K562 (cell line): Measurements from ENCODE around the gene GRIA4. TPM values are rescaled to one million over a fixed set of nuclear protein-coding genes. Genes with fewer than 3 reads are reported as not detected.

Experiments used
- ATAC-seq: fragments of 200-7000 bp; cut with Tn5 transposase; 3 replicates; pipeline ENCODE4 v1.9.1; 2020; ENCODE audit warnings: moderate library complexity
- BruUV-seq: library from RNA; stranded (reverse); fragments of 400-500 nt; replicated peaks from 2 replicates; lab custom pipeline; 2021; lab: Mats Ljungman, UMichigan
- CTCF ChIA-PET: fragments of 300-600 bp; formaldehyde crosslinking; extraction: SDS; loops from one replicate; lab custom pipeline; 2021; ENCODE audit warnings: low intra/inter-chr PET ratio; lab: Yijun Ruan, JAX
- POLR2A ChIA-PET: fragments of 300-600, 350-650 bp; sonication (Branson Sonifier 250); formaldehyde crosslinking; extraction: SDS; loops from one replicate; lab custom pipeline; 2021; ENCODE audit warnings: antibody characterized with exemption, inconsistent platforms; lab: Yijun Ruan, JAX
- DNase-seq, 4 experiments: peaks; one replicate each; pipeline versions ENCODE4 v3.0.0 to v3.0.0-alpha.2; 2011 to 2018; ENCODE audit warnings: low spot score in 3 of 4, mixed read lengths in 3 of 4; ENCODE audit errors: extremely low read depth in 1 of 4
- FAIRE-seq: peaks from 2 replicates; lab custom pipeline; 2011; peaks lifted over from hg19 to GRCh38; lab: Jason Lieb, UNC
- H2AFZ ChIP-seq: 2 replicates; pipeline ENCODE4 v1.6.0; 2011; ENCODE audit warnings: low read depth, low read length, control low read depth, inconsistent platforms
- H3K27ac ChIP-seq: fragments of 200-600 bp; 3 replicates; pipeline ENCODE4 v1.8.0; 2011; ENCODE audit warnings: low read depth, mild to moderate bottlenecking, control low read depth, inconsistent platforms, low read length, moderate library complexity, mixed read lengths; ENCODE audit errors: extremely low read depth
- H3K27me3 ChIP-seq, 2 experiments: fragments of 300-600 bp in 1 of 2; 2 replicates in 1 of 2; 3 replicates in 1 of 2; pipeline versions ENCODE4 v1.6.0 to v1.8.0; 2011; ENCODE audit warnings: inconsistent platforms in 2 of 2, low read length in 2 of 2, mild to moderate bottlenecking in 1 of 2, mixed read lengths in 1 of 2, moderate library complexity in 1 of 2; ENCODE audit not compliant: control insufficient read depth in 2 of 2, insufficient read depth in 2 of 2
- H3K36me3 ChIP-seq: fragments of 300-600 bp; 3 replicates; pipeline ENCODE4 v1.8.0; 2011; ENCODE audit warnings: mild to moderate bottlenecking, low read length, inconsistent platforms; ENCODE audit not compliant: control insufficient read depth, insufficient read depth
- H3K4me1 ChIP-seq, 2 experiments: fragments of 200-600 bp in 1 of 2; replicated peaks in 1 of 2; 2 replicates in 1 of 2; 3 replicates in 1 of 2; pipeline versions ENCODE4 v1.5.1 to v1.8.0; 2011; ENCODE audit warnings: inconsistent platforms in 2 of 2, low read length in 2 of 2, mild to moderate bottlenecking in 1 of 2, mixed read lengths in 1 of 2, moderate library complexity in 1 of 2; ENCODE audit not compliant: control insufficient read depth in 2 of 2, insufficient read depth in 2 of 2
- H3K4me2 ChIP-seq: 2 replicates; pipeline ENCODE4 v1.6.1; 2011; ENCODE audit warnings: low read length, control low read depth, inconsistent platforms, mixed read lengths; ENCODE audit not compliant: insufficient read depth
- H3K4me3 ChIP-seq: fragments of 200-600 bp; sonication (generic), shearing (Covaris generic); 2 replicates; pipeline ENCODE4 v1.5.1; 2016; ENCODE audit warnings: control low read depth, inconsistent platforms
- H3K79me2 ChIP-seq: fragments of 200-600 bp; 3 replicates; pipeline ENCODE4 v1.8.0; 2011; ENCODE audit warnings: low read length, inconsistent platforms; ENCODE audit not compliant: control insufficient read depth, insufficient read depth
- H3K9ac ChIP-seq, 2 experiments: 2 replicates each; pipeline versions ENCODE4 v1.6.0 to v1.6.1; 2011; ENCODE audit warnings: low read depth in 2 of 2, low read length in 2 of 2, control low read depth in 1 of 2, inconsistent platforms in 1 of 2, mild to moderate bottlenecking in 1 of 2, mixed read lengths in 1 of 2; ENCODE audit not compliant: insufficient read depth in 1 of 2
- H3K9me1 ChIP-seq: one replicate; pipeline ENCODE4 v1.6.0; 2011; ENCODE audit warnings: inconsistent platforms, mild to moderate bottlenecking, low read length, moderate library complexity; ENCODE audit not compliant: control insufficient read depth, insufficient read depth
- H3K9me3 ChIP-seq: replicated peaks from 2 replicates; pipeline ENCODE4 v1.5.1; 2011; ENCODE audit warnings: low read depth, low read length, inconsistent platforms; ENCODE audit not compliant: control insufficient read depth, insufficient read depth
- H4K20me1 ChIP-seq: replicated peaks from 2 replicates; pipeline ENCODE4 v1.6.1; 2011; ENCODE audit warnings: low read length, inconsistent platforms, mixed read lengths; ENCODE audit not compliant: control insufficient read depth, insufficient read depth
- ATF2 ChIP-seq: sonication (generic); formaldehyde crosslinking; IDR thresholded peaks from 2 replicates; pipeline ENCODE4 v1.8.1; 2022; ENCODE audit warnings: missing genetic modification reagents
- BRF1 ChIP-seq: IDR thresholded peaks from 3 replicates; pipeline ENCODE4 v1.6.1; 2011; ENCODE audit warnings: borderline replicate concordance, mild to moderate bottlenecking; ENCODE audit not compliant: insufficient read length; ENCODE audit errors: extremely low read depth
- DACH1 ChIP-seq: fragments of 450-650 bp; IDR thresholded peaks from 2 replicates; pipeline ENCODE4 v1.6.1; 2018; ENCODE audit not compliant: partially characterized antibody
- DEAF1 ChIP-seq: fragments of 450-650 bp; formaldehyde crosslinking; IDR thresholded peaks from 2 replicates; pipeline ENCODE4 v1.4.0; 2020; ENCODE audit warnings: mild to moderate bottlenecking, moderate library complexity
- EHMT2 ChIP-seq: fragments of 450-650 bp; IDR thresholded peaks from 2 replicates; pipeline ENCODE4 v1.6.1; 2018; ENCODE audit warnings: antibody characterized with exemption
- HNRNPK ChIP-seq: fragments of 200-400 bp; formaldehyde crosslinking; IDR thresholded peaks from one replicate; pipeline ENCODE4 v1.6.1; 2018; ENCODE audit warnings: mild to moderate bottlenecking, low read depth, low read length; ENCODE audit not compliant: poor library complexity, severe bottlenecking
- HNRNPUL1 ChIP-seq: fragments of 200-400 bp; formaldehyde crosslinking; IDR thresholded peaks from 2 replicates; pipeline ENCODE4 v1.6.1; 2017; ENCODE audit warnings: low read length
- MBD1 ChIP-seq: fragments of 250-450 bp; sonication (Bioruptor Pico); IDR thresholded peaks from 2 replicates; pipeline ENCODE4 v1.8.0; 2022; ENCODE audit warnings: inconsistent platforms
- MXI1 ChIP-seq: IDR thresholded peaks from 2 replicates; pipeline ENCODE4 v1.6.1; 2011; ENCODE audit warnings: low read depth, mild to moderate bottlenecking, improper control_type of control experiment, low read length
- SMARCA5 ChIP-seq: fragments of 450-650 bp; IDR thresholded peaks from 2 replicates; pipeline ENCODE4 v1.6.1; 2016
- SRSF7 ChIP-seq: fragments of 200-400 bp; formaldehyde crosslinking; optimal IDR thresholded peaks from 2 replicates; pipeline ENCODE3; 2017; ENCODE audit warnings: mild to moderate bottlenecking, low read depth, low read length
- ZNF79 ChIP-seq: fragments of 250-450 bp; sonication (Bioruptor Pico); IDR thresholded peaks from 2 replicates; pipeline ENCODE4 v1.4.0; 2020; ENCODE audit warnings: low read depth, mild to moderate bottlenecking, moderate library complexity
- WGBS: fragments of 100-300 bp; shearing (Covaris generic); methylation state at CpG from one replicate; pipeline ENCODE4 v1.1.6; 2016; ENCODE audit warnings: low coverage, mixed read lengths; ENCODE audit not compliant: insufficient coverage; ENCODE audit errors: missing lambda C conversion rate; 5-methylcytosine and 5-hydroxymethylcytosine counted together
- in situ Hi-C: fragments of 300-500 bp; cut with MboI; formaldehyde crosslinking; loops from 4 replicates; pipeline ENCODE4 v1.15.0; 2018; ENCODE audit warnings: inconsistent platforms, mixed read lengths
- intact Hi-C: fragments of 100-400 bp; cut with micrococcal nuclease; formaldehyde crosslinking; loops from 2 replicates; pipeline ENCODE4 v1.14.2; 2022
- polyA plus RNA-seq, 8 experiments: library from polyadenylated mRNA; depleted of rRNA in 4 of 8; stranded (reverse) in 5 of 8; unstranded in 3 of 8; fragments of >200 nt; fragmentation: Nextera tagmentation in 2 of 8; fragmentation: Illumina TruSeq in 1 of 8; extraction: Ambion mirVana in 2 of 8; extraction: Trizol in 1 of 8; gene quantifications; 2 replicates each; pipeline versions ENCODE4 v1.2.1 to v1.2.3, GENCODE V29; 2011 to 2014; ENCODE audit warnings: inconsistent platforms in 1 of 8, missing spikeins in 1 of 8
- total RNA-seq, 7 experiments: library from RNA; depleted of rRNA in 6 of 7; stranded (reverse); fragments of >200 nt in 6 of 7; fragmentation: Illumina TruSeq in 2 of 7; extraction: Trizol in 2 of 7; gene quantifications; 2 replicates each; pipeline versions ENCODE4 v1.2.1 to v1.2.3, GENCODE V29; 2011 to 2021; ENCODE audit warnings: low replicate concordance in 1 of 7

Gene GRIA4
- total and polyA plus RNA-seq, 9 of the 15 experiments (the other 6 are each of a cell fraction or from before 2014, with no cell fraction given) = not detected

GRCh38 chr11:105790840-105791239, 181.0 kb downstream of the GRIA4 start (continued):
- TF ChIP-seq DEAF1 (CRISPR knock-in tag) (no peak), MBD1 (no peak)

- Histone ChIP-seq H3K4me2 (no peak overlapping the region), H3K9me1 (no peaks in the 10 kb centered on the region), H2AFZ (no peak overlapping the region), H3K4me3 (no peak overlapping the region), H3K4me1 (no peaks in the 10 kb centered on the region), H4K20me1 (no peaks in the 10 kb centered on the region), H3K27ac (no peak overlapping the region), H3K9ac (no peak overlapping the region), H3K27me3 (no peaks in the 10 kb centered on the region), H3K9me3 (no peaks in the 10 kb centered on the region), H3K79me2 (no peaks in the 10 kb centered on the region), H3K36me3 (no peaks in the 10 kb centered on the region)
- CTCF ChIA-PET = no interaction called here
- no peak for ATAC-seq
- TF ChIP-seq HNRNPK = no peak
- no peak for TF ChIP-seq SRSF7
- TF ChIP-seq ZNF79 = no peak
- TF ChIP-seq DACH1 = no peak
- TF ChIP-seq MXI1 = no peak
- TF ChIP-seq ATF2 = no peak
- no peak for TF ChIP-seq EHMT2
- no peak for TF ChIP-seq HNRNPUL1
- no peak for TF ChIP-seq BRF1
- TF ChIP-seq SMARCA5 = no peak
- 0% methylated on average over 2 of the region's 2 CpGs for WGBS
- FAIRE-seq = no peak
- intact Hi-C loops (no loop called here), in situ Hi-C loops (no loop called here)
- no TSS peak for BruUV-seq
- DNase-seq = no peak
- POLR2A ChIA-PET = no interaction called here
Observed at GRCh38 chr11:105793092-105793491, 183.2 kb downstream of the GRIA4 start.
